GM12875 (cell line): ENCODE results near the gene UBAP2L.
A peak's percentile ranks its signal among the peaks of the same experiment; 100 is the strongest.

Experiments
- H3K4me3 ChIP-seq: one replicate; pipeline ENCODE4 v1.5.1; 2011; ENCODE audit warnings: low read depth, low read length, control low read depth
- CTCF ChIP-seq: IDR thresholded peaks from 2 replicates; pipeline ENCODE4 v1.5.1; 2011; ENCODE audit warnings: low read depth, mild to moderate bottlenecking, control low read depth, inconsistent platforms, low read length, moderate library complexity, borderline replicate concordance; ENCODE audit not compliant: insufficient read depth

UBAP2L gene

GRCh38 chr1:154220071-154220969 is at the start of gene UBAP2L:
TSS of gene UBAP2L (plus strand) at chr1:154220955. CDS start at chr1:154225124, 4,169 bp downstream.
- TF ChIP-seq CTCF, result no peak
- H3K4me3 ChIP-seq, result peak within 1 kb of the TSS; percentile 93

- no peak overlapping the region for H3K4me3 ChIP-seq
- TF ChIP-seq CTCF, result no peak
Observed at GRCh38 chr1:154171223-154171583, 49.6 kb upstream of the UBAP2L start.

GRCh38 chr1:154171880-154172279 is 48.9 kb upstream of the UBAP2L start:
- TF ChIP-seq CTCF, result no peak
- H3K4me3 ChIP-seq, result no peak overlapping the region

GRCh38 chr1:154174654-154175053 is 46.1 kb upstream of the UBAP2L start:
- no peak overlapping the region for H3K4me3 ChIP-seq
- no peak for TF ChIP-seq CTCF

- no peak overlapping the region for H3K4me3 ChIP-seq
- no peak for TF ChIP-seq CTCF
Observed at GRCh38 chr1:154176337-154176736, 44.4 kb upstream of the UBAP2L start.

- no peak for TF ChIP-seq CTCF
- H3K4me3 ChIP-seq, result no peak overlapping the region
Observed at GRCh38 chr1:154178013-154178412, 42.7 kb upstream of the UBAP2L start.

- no peak for TF ChIP-seq CTCF
- H3K4me3 ChIP-seq, result no peak overlapping the region
Observed at GRCh38 chr1:154178911-154179811, 41.6 kb upstream of the UBAP2L start.
